ENCODE results near the gene ZBTB2.
"Not testable (repeated sequence)": the region's sequence is repeated elsewhere in the genome, so short reads cannot be mapped to it uniquely, and the experiment has no call there.

ZBTB2 gene

DNA sequence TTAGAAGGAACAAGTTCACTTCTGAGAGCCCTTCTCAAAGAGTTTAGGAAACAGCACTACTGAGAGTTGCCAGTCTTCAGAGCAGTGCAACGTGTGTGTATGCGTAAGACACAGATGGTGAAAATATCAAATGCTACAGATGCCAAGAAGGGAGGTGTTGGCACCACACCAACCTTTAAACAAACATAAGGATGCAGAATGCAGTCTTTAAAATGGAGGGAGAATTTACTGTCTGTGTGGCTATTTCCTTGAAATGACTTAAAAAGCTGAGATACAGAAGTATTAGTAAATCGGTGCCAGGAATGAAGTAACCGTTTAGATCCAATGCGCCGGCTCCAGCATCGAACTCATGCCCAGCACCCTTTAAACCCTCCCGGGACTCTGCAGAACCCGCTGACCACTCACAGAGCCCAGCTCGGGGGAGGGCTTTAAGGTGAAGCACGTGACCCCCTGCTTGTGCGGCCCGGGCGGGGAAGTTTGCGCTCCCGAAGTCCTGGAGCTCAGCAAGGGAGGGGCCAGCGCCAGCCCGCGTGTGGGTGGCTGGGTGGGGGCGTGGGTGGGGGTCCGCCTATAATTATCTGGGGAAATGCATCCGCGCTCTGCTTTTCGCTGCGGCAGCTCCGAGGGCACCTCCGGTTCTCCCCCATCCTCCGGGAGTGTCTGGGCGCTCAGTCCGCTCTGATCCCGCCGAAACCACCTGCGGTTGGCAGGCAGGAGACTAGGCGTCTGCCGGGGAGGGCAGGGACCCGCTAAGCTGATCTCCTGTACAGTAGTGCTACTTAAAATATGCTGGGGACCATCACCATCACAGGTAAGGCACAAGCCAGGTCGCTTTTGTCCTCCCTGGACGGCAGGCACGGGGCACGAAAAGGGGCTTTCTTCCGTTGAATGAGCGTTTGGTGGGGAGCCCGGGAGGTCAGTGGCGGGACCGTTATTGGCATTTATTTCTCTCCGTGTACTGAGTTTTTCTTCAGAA is 66.0 kb downstream of the ZBTB2 start:
- DNase-seq = no peak

DNA sequence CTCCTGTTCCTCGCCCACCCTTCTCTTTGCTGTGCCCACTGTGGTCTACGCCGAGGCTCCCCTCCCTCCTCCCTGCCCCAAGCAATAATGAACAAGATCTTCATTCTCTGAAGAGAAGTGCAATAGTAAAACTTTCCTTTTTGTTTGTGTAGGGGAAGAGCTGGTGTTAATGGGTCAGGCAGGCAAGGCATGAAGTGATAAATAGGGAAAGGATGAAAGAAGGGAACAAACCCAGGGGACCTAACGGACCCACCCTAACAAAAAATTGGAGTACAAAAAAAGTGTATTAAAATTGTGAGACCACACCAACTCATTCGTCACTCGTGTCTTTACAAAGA is 66.9 kb downstream of the ZBTB2 start:
- DNase-seq = no peak

DNA sequence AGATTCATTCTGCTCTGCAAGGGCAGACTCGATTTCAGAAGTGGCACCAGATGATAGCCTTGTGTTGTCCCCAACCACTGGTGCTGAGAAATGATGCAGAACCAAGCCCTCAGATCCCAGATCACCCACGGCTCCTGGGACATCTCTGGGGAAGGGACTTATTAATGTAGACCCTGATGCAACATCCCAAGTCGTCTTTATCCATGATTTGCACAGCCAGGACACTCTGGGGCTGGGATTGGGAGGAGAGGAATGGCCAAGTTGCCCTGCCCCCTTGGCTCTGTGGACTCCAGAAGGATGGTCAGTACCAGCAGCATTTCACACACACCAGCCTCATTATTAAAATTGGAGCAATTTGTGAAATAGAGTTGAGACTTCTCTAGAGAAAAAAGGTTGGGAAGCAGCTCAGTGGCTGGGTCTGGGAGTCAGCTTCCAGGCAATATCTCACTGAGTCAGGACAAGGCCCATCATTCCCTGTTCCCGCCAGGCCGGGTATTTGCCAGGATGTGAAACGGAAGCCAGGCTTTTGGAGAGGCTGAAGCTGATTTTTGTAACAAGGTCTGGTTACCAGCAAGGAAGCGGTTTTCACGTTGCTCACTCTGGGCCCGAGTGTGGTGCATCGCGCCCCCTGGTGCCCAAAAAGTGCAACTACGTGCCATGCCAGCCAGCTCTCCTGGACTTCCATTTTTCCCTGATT is 67.4 kb downstream of the ZBTB2 start:
- DNase-seq = no peak

DNA sequence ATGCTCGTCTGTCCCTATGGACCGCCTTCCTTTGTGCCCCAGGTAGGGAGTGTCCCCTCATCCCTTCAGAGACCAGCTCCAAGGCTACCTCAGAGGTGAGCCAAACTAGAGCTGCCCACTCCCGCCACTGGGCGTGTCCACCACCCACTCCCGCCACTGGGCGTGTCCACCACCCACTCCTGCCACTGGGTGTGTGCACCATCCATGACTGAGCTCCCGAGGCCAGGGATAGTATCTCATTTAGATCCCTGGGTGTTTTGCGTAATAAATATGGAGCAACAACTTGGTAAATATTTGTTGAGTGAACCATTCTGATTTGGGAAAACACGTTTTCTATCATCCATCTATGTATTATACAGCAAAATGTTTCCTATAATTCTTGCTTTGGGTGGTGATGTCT is 68.8 kb downstream of the ZBTB2 start:
- no peak for DNase-seq

DNA sequence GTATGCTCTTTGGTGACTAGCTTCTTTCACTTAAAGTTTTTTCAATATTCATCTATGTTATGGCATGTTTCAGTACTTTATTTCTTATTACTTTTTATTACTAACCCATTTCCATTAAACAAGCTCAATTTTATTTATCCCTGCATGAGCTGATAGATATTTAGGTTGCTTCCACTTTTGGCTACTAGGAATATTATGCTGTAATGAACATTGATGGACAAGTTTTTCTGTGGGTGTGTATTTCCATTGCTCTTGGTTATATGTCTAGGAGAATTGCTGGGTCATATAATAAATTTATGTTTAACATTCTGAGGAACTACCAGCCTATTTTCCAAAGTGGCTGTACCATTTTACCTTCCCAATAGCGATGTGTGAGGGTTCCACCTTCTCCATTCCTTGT is 69.9 kb downstream of the ZBTB2 start:
- DNase-seq = no peak

DNA sequence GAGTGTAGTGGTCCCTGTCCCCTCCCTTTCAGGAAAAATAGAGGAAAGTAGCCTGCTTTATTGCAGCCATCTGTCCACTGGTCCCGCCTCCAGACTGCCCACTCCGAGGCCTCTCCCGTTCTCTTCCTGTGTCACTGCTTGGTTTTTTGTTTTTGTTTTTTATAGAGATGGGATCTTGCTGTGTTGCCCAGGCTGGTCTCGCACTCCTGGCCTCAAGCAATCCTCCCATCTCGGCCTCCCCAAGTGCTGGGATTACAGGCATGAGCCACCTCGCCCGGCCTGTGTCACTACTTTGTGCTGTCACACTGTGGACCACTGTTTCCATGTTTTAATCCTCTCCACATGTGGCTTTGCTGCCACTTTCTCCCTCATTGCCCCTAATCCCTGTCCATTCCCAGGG is 71.2 kb downstream of the ZBTB2 start:
- no peak for DNase-seq

DNA sequence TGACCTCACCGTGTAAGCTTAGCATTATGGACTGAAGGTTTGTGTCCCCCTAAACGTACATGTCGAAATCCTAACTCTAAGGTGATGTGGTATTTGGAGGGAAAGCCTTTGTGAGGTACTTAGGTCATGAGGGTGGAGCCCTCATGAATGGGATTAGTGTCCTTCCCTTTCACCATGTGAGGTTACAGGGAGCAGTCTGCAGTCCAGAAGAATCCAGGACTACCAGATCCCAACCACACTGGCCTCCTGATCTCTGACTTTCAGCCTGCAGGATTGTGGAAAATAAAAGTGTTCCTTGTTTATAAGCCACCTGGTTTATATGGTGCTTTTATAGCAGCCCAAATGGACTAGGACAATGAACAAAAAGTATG is 73.4 kb downstream of the ZBTB2 start:
- DNase-seq = no peak

DNA sequence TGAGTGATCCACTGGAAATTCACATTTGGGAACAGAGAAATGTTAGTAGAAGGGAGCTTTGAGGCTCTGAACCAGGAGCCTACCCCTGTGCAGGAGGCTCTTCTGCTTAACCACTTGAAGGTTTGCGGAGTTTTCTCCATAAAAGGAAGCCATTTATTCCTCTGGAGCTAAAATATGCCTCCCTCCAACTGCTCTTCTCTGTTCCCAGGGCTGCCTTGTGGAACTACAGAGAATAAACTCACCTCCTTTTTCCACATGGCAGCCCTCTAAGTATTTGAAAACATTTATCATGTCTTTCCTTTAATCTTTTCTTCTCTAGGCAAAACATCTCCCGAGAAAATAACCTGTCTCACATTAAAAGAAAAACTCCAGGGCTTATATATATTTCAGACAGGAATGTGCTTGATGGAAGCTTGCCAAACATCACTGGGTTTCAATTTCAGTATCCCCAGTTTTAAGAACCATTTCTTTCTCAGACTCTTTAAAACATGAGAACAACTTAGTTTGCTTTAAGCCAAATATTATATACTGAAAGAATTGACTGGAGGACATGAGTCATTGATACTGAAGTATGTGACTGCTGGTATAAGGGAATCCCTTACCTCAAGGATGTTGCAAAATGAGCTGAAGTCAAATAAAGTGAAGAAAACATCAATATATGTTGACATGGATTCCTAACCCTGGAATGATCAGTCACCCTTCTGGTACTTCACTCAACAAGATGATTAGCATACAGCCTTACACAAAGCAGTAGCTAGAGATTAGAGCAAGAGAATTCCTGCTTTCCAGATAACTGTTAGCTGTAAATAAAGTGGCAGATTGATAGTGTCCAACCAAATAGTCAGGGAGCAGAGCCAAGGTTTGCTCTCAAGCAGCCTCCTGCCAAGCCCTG is 74.0 kb downstream of the ZBTB2 start:
- DNase-seq = no peak

DNA sequence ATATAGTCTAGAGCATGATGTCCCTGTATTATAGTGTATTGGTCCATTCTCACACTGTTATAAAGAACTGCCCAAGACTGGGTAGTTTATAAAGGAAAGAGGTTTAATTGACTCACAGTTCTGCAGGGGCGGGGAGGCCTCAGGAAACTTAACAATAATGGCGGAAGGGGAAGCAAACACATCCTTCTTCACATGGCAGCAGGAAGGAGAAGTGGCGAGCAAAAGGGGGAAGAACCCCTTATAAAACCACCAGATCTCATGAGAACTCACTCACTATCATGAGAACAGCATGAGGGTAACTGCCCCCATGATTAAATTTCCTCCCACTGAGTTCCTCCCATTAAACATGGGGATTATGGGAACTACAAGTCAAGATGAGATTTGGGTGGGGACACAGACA is 75.7 kb downstream of the ZBTB2 start:
- DNase-seq = not testable (repeated sequence)
